HL-60 (cell line): ENCODE data around the gene NMT2.

ENCODE experiments used
- POLR2AphosphoS5 ChIP-seq: IDR thresholded peaks from 2 replicates; pipeline ENCODE4 v1.6.1; 2012; ENCODE audit warnings: low read depth
- SPI1 ChIP-seq: IDR thresholded peaks from 2 replicates; pipeline ENCODE4 v1.6.1; 2012; ENCODE audit warnings: low read depth, mild to moderate bottlenecking, borderline replicate concordance
- TF ChIP-seq, protein P1 (sequence below): IDR thresholded peaks from one replicate; pipeline ENCODE4 v1.5.1; 2011; ENCODE audit warnings: low read length, control low read depth, inconsistent platforms; ENCODE audit not compliant: insufficient read depth
- TF ChIP-seq, protein P2 (sequence below): IDR thresholded peaks from 2 replicates; pipeline ENCODE4 v1.6.1; 2012; ENCODE audit warnings: low read depth; ENCODE audit not compliant: insufficient replicate concordance

DNA sequence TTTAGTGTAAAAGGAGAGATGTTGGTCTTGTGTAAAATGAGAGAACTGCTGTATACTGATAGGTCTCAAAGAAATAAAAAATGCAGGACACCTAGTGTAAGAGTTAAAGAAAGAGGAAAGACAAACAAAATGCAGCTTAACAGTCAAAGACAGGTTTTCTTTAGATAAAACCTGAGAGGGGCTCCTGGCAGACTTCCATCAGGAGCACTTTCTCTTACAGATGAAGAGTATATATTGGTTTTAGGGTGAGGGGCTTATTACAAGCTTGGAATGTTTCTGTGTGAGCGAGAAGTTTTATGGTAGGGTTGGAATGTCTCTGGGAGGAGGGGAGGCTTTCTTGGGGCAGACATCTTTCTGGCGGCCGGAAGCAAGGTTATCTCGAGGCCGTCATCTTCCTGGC lies 96.1 kb downstream of the NMT2 start:
- TF ChIP-seq, protein P1, sequence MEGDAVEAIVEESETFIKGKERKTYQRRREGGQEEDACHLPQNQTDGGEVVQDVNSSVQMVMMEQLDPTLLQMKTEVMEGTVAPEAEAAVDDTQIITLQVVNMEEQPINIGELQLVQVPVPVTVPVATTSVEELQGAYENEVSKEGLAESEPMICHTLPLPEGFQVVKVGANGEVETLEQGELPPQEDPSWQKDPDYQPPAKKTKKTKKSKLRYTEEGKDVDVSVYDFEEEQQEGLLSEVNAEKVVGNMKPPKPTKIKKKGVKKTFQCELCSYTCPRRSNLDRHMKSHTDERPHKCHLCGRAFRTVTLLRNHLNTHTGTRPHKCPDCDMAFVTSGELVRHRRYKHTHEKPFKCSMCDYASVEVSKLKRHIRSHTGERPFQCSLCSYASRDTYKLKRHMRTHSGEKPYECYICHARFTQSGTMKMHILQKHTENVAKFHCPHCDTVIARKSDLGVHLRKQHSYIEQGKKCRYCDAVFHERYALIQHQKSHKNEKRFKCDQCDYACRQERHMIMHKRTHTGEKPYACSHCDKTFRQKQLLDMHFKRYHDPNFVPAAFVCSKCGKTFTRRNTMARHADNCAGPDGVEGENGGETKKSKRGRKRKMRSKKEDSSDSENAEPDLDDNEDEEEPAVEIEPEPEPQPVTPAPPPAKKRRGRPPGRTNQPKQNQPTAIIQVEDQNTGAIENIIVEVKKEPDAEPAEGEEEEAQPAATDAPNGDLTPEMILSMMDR, result no peak
- TF ChIP-seq, protein P2, sequence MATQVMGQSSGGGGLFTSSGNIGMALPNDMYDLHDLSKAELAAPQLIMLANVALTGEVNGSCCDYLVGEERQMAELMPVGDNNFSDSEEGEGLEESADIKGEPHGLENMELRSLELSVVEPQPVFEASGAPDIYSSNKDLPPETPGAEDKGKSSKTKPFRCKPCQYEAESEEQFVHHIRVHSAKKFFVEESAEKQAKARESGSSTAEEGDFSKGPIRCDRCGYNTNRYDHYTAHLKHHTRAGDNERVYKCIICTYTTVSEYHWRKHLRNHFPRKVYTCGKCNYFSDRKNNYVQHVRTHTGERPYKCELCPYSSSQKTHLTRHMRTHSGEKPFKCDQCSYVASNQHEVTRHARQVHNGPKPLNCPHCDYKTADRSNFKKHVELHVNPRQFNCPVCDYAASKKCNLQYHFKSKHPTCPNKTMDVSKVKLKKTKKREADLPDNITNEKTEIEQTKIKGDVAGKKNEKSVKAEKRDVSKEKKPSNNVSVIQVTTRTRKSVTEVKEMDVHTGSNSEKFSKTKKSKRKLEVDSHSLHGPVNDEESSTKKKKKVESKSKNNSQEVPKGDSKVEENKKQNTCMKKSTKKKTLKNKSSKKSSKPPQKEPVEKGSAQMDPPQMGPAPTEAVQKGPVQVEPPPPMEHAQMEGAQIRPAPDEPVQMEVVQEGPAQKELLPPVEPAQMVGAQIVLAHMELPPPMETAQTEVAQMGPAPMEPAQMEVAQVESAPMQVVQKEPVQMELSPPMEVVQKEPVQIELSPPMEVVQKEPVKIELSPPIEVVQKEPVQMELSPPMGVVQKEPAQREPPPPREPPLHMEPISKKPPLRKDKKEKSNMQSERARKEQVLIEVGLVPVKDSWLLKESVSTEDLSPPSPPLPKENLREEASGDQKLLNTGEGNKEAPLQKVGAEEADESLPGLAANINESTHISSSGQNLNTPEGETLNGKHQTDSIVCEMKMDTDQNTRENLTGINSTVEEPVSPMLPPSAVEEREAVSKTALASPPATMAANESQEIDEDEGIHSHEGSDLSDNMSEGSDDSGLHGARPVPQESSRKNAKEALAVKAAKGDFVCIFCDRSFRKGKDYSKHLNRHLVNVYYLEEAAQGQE, result no peak
- TF ChIP-seq POLR2AphosphoS5 (no peak), SPI1 (no peak)
